ENCODE results near the gene ARL14EPL. TPM values are rescaled to one million over a fixed set of nuclear protein-coding genes. Genes with fewer than 3 reads are reported as not detected.

ARL14EPL gene
- total RNA-seq, 1 experiment from 2014 or later: not detected

DNA sequence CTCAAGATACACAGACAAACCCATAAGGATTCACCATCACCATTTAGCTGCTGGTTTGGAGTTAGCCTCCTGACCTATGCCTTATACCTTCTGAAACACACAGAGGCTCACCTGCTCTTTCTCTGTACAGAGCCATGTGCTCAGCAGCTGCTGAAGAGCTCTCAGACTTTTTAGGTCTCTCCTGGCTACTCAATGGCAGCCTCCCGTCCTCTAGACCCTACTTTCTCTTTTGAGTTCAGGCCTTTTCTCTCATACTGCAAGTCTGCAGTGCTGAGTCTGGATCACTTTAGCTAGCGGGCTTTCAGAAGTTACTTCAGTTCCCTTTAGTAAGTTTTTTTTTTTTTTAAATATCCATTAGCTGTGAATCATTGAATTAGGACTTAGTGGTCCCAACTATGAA, 44.3 kb upstream of the ARL14EPL start (continued):
- no peak for TF ChIP-seq NFE2L1 (CRISPR knock-in tag; IDR thresholded peaks at IDR 0.05)
- TF ChIP-seq, protein P1, sequence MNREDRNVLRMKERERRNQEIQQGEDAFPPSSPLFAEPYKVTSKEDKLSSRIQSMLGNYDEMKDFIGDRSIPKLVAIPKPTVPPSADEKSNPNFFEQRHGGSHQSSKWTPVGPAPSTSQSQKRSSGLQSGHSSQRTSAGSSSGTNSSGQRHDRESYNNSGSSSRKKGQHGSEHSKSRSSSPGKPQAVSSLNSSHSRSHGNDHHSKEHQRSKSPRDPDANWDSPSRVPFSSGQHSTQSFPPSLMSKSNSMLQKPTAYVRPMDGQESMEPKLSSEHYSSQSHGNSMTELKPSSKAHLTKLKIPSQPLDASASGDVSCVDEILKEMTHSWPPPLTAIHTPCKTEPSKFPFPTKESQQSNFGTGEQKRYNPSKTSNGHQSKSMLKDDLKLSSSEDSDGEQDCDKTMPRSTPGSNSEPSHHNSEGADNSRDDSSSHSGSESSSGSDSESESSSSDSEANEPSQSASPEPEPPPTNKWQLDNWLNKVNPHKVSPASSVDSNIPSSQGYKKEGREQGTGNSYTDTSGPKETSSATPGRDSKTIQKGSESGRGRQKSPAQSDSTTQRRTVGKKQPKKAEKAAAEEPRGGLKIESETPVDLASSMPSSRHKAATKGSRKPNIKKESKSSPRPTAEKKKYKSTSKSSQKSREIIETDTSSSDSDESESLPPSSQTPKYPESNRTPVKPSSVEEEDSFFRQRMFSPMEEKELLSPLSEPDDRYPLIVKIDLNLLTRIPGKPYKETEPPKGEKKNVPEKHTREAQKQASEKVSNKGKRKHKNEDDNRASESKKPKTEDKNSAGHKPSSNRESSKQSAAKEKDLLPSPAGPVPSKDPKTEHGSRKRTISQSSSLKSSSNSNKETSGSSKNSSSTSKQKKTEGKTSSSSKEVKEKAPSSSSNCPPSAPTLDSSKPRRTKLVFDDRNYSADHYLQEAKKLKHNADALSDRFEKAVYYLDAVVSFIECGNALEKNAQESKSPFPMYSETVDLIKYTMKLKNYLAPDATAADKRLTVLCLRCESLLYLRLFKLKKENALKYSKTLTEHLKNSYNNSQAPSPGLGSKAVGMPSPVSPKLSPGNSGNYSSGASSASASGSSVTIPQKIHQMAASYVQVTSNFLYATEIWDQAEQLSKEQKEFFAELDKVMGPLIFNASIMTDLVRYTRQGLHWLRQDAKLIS (CRISPR knock-in tag; IDR thresholded peaks at IDR 0.05; ENCODE audit: borderline replicate concordance): no peak
- TF ChIP-seq NFYB (CRISPR knock-in tag; conservative IDR thresholded peaks at IDR 0.05; ENCODE audit: low read depth): no peak
- TF ChIP-seq, protein P2, sequence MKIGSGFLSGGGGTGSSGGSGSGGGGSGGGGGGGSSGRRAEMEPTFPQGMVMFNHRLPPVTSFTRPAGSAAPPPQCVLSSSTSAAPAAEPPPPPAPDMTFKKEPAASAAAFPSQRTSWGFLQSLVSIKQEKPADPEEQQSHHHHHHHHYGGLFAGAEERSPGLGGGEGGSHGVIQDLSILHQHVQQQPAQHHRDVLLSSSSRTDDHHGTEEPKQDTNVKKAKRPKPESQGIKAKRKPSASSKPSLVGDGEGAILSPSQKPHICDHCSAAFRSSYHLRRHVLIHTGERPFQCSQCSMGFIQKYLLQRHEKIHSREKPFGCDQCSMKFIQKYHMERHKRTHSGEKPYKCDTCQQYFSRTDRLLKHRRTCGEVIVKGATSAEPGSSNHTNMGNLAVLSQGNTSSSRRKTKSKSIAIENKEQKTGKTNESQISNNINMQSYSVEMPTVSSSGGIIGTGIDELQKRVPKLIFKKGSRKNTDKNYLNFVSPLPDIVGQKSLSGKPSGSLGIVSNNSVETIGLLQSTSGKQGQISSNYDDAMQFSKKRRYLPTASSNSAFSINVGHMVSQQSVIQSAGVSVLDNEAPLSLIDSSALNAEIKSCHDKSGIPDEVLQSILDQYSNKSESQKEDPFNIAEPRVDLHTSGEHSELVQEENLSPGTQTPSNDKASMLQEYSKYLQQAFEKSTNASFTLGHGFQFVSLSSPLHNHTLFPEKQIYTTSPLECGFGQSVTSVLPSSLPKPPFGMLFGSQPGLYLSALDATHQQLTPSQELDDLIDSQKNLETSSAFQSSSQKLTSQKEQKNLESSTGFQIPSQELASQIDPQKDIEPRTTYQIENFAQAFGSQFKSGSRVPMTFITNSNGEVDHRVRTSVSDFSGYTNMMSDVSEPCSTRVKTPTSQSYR (CRISPR knock-in tag; IDR thresholded peaks at IDR 0.05): no peak
- TF ChIP-seq SOX15 (CRISPR knock-in tag; IDR thresholded peaks at IDR 0.05): no peak
- TF ChIP-seq, protein P3, sequence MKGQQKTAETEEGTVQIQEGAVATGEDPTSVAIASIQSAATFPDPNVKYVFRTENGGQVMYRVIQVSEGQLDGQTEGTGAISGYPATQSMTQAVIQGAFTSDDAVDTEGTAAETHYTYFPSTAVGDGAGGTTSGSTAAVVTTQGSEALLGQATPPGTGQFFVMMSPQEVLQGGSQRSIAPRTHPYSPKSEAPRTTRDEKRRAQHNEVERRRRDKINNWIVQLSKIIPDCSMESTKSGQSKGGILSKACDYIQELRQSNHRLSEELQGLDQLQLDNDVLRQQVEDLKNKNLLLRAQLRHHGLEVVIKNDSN (CRISPR knock-in tag; IDR thresholded peaks at IDR 0.05): no peak
- no peak for TF ChIP-seq KAT7 (CRISPR knock-in tag; IDR thresholded peaks at IDR 0.05; ENCODE audit: borderline replicate concordance)
- no peak for TF ChIP-seq JUN (CRISPR knock-in tag; IDR thresholded peaks at IDR 0.05)
- TF ChIP-seq, protein P4, sequence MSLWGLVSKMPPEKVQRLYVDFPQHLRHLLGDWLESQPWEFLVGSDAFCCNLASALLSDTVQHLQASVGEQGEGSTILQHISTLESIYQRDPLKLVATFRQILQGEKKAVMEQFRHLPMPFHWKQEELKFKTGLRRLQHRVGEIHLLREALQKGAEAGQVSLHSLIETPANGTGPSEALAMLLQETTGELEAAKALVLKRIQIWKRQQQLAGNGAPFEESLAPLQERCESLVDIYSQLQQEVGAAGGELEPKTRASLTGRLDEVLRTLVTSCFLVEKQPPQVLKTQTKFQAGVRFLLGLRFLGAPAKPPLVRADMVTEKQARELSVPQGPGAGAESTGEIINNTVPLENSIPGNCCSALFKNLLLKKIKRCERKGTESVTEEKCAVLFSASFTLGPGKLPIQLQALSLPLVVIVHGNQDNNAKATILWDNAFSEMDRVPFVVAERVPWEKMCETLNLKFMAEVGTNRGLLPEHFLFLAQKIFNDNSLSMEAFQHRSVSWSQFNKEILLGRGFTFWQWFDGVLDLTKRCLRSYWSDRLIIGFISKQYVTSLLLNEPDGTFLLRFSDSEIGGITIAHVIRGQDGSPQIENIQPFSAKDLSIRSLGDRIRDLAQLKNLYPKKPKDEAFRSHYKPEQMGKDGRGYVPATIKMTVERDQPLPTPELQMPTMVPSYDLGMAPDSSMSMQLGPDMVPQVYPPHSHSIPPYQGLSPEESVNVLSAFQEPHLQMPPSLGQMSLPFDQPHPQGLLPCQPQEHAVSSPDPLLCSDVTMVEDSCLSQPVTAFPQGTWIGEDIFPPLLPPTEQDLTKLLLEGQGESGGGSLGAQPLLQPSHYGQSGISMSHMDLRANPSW (CRISPR knock-in tag; conservative IDR thresholded peaks at IDR 0.05; ENCODE audit: low read depth): no peak
- no peak for TF ChIP-seq FOXP1 (CRISPR knock-in tag; IDR thresholded peaks at IDR 0.05; ENCODE audit: borderline replicate concordance)
- TF ChIP-seq, protein P5, sequence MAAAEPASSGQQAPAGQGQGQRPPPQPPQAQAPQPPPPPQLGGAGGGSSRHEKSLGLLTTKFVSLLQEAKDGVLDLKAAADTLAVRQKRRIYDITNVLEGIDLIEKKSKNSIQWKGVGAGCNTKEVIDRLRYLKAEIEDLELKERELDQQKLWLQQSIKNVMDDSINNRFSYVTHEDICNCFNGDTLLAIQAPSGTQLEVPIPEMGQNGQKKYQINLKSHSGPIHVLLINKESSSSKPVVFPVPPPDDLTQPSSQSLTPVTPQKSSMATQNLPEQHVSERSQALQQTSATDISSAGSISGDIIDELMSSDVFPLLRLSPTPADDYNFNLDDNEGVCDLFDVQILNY (CRISPR knock-in tag; IDR thresholded peaks at IDR 0.05): no peak
- no peak for TF ChIP-seq ZNF317 (CRISPR knock-in tag; IDR thresholded peaks at IDR 0.05; ENCODE audit: borderline replicate concordance, low read depth)
- TF ChIP-seq, protein P6, sequence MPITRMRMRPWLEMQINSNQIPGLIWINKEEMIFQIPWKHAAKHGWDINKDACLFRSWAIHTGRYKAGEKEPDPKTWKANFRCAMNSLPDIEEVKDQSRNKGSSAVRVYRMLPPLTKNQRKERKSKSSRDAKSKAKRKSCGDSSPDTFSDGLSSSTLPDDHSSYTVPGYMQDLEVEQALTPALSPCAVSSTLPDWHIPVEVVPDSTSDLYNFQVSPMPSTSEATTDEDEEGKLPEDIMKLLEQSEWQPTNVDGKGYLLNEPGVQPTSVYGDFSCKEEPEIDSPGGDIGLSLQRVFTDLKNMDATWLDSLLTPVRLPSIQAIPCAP (CRISPR knock-in tag; IDR thresholded peaks at IDR 0.05): no peak

DNA sequence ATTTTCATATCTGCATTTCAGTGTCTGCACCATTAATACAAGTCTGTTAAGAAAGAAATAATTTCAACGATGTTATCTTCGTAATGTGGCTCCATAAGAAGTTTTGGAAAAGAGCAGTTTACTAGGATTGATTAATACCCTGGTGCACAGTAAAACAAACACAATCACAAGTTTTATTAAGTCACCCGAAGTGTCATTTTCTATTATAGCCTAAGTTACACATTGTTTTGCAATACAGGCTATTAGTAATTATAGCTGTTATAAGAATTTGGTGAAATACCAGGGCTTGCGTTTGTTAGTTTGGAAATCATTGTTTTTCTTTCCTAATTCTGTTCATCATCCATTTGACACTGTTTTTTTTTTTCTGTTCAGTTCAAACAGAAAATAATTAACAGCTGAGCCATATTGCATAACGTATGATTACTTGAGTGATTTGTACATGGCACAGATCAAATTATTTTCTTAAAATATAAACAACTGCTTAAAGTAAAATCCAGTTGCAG, 39.4 kb upstream of the ARL14EPL start:
- no peak overlapping the region for H3K4me3 Mint-ChIP-seq
- ATAC-seq (no peak), DNase-seq (ENCODE audit: low spot score) (no peak)
- no peak overlapping the region for H3K27ac Mint-ChIP-seq
- POLR2A ChIA-PET: no interaction called here
- CTCF ChIA-PET: no interaction called here
- no peaks in the 10 kb centered on the region for H3K36me3 Mint-ChIP-seq
- no peaks in the 10 kb centered on the region for H3K27me3 Mint-ChIP-seq (ENCODE audit: low read depth)
- no peaks in the 10 kb centered on the region for H3K9me3 Mint-ChIP-seq
- no peaks in the 10 kb centered on the region for H3K4me1 Mint-ChIP-seq
- no peak for TF ChIP-seq ZNF138 (CRISPR knock-in tag; conservative IDR thresholded peaks at IDR 0.05)
- TF ChIP-seq, protein P7, sequence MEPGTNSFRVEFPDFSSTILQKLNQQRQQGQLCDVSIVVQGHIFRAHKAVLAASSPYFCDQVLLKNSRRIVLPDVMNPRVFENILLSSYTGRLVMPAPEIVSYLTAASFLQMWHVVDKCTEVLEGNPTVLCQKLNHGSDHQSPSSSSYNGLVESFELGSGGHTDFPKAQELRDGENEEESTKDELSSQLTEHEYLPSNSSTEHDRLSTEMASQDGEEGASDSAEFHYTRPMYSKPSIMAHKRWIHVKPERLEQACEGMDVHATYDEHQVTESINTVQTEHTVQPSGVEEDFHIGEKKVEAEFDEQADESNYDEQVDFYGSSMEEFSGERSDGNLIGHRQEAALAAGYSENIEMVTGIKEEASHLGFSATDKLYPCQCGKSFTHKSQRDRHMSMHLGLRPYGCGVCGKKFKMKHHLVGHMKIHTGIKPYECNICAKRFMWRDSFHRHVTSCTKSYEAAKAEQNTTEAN (CRISPR knock-in tag; IDR thresholded peaks at IDR 0.05): no peak
- TF ChIP-seq SMAD4 (CRISPR knock-in tag; IDR thresholded peaks at IDR 0.05): no peak
- TF ChIP-seq KAT7 (CRISPR knock-in tag; IDR thresholded peaks at IDR 0.05; ENCODE audit: borderline replicate concordance): no peak
- TF ChIP-seq ZNF416 (CRISPR knock-in tag; IDR thresholded peaks at IDR 0.05): no peak
- TF ChIP-seq NR1H2 (CRISPR knock-in tag; IDR thresholded peaks at IDR 0.05): no peak
- TF ChIP-seq, protein P8, sequence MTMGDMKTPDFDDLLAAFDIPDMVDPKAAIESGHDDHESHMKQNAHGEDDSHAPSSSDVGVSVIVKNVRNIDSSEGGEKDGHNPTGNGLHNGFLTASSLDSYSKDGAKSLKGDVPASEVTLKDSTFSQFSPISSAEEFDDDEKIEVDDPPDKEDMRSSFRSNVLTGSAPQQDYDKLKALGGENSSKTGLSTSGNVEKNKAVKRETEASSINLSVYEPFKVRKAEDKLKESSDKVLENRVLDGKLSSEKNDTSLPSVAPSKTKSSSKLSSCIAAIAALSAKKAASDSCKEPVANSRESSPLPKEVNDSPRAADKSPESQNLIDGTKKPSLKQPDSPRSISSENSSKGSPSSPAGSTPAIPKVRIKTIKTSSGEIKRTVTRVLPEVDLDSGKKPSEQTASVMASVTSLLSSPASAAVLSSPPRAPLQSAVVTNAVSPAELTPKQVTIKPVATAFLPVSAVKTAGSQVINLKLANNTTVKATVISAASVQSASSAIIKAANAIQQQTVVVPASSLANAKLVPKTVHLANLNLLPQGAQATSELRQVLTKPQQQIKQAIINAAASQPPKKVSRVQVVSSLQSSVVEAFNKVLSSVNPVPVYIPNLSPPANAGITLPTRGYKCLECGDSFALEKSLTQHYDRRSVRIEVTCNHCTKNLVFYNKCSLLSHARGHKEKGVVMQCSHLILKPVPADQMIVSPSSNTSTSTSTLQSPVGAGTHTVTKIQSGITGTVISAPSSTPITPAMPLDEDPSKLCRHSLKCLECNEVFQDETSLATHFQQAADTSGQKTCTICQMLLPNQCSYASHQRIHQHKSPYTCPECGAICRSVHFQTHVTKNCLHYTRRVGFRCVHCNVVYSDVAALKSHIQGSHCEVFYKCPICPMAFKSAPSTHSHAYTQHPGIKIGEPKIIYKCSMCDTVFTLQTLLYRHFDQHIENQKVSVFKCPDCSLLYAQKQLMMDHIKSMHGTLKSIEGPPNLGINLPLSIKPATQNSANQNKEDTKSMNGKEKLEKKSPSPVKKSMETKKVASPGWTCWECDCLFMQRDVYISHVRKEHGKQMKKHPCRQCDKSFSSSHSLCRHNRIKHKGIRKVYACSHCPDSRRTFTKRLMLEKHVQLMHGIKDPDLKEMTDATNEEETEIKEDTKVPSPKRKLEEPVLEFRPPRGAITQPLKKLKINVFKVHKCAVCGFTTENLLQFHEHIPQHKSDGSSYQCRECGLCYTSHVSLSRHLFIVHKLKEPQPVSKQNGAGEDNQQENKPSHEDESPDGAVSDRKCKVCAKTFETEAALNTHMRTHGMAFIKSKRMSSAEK (CRISPR knock-in tag; IDR thresholded peaks at IDR 0.05; ENCODE audit: borderline replicate concordance): no peak
